ENCODE measurements around the gene LILRB5.

DNA sequence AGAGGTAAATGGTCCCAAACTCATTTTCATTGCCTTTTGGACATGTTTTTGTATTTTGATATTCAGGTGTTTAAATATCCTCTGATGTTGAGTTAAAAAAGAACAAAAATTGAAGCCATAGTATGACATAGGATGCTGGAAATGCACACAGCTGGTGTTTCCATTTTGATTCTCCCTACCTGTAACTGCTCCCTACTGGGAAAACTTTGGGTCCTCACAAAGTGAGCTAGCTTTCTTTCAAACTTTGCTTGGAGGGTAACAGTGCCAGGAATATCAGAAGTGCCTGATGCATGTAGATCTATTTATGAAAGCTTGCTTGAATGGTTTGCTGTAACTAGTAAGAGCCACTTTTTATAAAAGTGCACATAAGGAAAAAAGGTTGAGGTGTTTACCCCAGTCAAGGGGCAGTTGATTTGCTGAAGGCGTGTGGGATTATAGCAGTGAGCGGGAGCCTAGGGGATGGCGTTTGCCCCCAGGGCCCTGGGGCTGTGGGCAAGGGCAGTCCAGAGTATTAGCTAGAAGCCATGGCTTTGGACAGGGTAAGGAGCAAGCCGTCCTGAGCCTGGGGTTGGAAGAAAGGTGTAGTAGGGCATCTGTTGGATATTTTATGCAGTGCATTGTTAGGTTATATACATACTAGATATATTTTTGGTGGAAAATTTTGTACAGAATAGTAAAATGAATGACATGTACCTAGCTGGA, 52.2 kb downstream of the LILRB5 start:
- TF ChIP-seq, protein P1, sequence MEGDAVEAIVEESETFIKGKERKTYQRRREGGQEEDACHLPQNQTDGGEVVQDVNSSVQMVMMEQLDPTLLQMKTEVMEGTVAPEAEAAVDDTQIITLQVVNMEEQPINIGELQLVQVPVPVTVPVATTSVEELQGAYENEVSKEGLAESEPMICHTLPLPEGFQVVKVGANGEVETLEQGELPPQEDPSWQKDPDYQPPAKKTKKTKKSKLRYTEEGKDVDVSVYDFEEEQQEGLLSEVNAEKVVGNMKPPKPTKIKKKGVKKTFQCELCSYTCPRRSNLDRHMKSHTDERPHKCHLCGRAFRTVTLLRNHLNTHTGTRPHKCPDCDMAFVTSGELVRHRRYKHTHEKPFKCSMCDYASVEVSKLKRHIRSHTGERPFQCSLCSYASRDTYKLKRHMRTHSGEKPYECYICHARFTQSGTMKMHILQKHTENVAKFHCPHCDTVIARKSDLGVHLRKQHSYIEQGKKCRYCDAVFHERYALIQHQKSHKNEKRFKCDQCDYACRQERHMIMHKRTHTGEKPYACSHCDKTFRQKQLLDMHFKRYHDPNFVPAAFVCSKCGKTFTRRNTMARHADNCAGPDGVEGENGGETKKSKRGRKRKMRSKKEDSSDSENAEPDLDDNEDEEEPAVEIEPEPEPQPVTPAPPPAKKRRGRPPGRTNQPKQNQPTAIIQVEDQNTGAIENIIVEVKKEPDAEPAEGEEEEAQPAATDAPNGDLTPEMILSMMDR (IDR thresholded peaks at IDR 0.05) = no peak
- TF ChIP-seq POLR2AphosphoS5 (IDR thresholded peaks at IDR 0.05) (no peak), POLR2A (IDR thresholded peaks at IDR 0.05) (no peak)

Data from breast epithelium (tissue), 3 donors.